Stimulated activated CD4-positive, alpha-beta T cell treated with anti-CD3 and anti-CD28 coated beads, Interleukin-12 subunit alpha, Interleukin-12 subunit beta, amount 100 ng/mL, for 24 hours (primary cell): ENCODE data around the gene PRDM1.

Source experiments
- DNase-seq, 2 experiments: peaks; one replicate each; pipeline ENCODE4 v3.0.0-alpha.2; 2020; ENCODE audit warnings: low read depth in 2 of 2

The PRDM1 gene

DNA sequence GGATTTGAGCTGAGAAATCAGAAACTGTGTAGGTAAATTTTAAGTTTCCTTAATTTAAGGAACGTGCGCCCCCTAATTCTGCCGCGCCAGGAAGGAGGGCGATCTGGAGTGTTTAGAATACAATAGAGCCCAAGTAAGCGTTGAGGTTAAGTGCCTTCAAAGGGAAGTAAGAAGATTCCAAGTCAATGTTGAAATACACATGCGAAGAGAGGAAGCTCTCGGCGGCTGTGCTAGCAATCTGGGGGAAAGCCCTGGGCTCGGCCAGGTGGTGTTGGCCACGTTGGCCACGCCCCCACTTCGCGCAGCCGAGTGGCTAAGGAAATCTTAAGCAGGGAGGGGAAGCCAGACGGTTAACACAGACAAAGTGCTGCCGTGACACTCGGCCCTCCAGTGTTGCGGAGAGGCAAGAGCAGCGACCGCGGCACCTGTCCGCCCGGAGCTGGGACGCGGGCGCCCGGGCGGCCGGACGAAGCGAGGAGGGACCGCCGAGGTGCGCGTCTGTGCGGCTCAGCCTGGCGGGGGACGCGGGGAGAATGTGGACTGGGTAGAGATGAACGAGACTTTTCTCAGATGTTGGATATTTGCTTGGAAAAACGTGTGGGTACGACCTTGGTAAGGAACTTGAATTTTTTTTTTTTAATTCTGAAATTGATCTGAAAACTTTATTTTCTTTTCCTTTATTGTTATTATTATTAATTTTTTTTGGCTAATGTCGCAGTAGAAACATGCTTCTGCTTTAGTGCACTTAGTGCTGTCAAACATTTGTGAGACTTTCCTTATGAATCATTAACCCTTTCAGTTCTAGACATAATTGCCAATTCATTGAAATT is at the start of gene PRDM1:
TSS of gene PRDM1 (plus strand) at position 353 of the 830 bp plus-strand sequence. CDS start at position 571, 218 bp downstream.
- DNase-seq = peak; percentile 43 to 65

DNA sequence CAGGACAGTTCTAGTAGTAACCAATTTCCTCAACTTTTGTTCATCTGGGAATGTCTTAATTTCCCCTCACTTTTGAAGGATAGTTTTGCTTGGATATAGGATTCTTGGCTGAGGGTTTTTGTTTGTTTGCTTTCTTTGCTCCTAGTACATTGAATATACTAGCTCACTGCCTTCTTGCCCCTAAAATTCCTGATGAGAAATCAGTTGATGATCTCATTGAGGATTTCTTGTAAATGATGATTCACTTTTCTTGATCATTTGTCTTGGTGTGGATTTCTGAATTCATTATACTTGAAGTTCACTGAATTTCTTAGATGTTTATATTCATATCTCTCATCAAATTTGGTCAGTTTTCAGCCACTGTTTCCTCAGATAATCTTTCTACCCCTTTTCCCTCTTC is 49.1 kb upstream of the PRDM1 start:
- no peak for DNase-seq

DNA sequence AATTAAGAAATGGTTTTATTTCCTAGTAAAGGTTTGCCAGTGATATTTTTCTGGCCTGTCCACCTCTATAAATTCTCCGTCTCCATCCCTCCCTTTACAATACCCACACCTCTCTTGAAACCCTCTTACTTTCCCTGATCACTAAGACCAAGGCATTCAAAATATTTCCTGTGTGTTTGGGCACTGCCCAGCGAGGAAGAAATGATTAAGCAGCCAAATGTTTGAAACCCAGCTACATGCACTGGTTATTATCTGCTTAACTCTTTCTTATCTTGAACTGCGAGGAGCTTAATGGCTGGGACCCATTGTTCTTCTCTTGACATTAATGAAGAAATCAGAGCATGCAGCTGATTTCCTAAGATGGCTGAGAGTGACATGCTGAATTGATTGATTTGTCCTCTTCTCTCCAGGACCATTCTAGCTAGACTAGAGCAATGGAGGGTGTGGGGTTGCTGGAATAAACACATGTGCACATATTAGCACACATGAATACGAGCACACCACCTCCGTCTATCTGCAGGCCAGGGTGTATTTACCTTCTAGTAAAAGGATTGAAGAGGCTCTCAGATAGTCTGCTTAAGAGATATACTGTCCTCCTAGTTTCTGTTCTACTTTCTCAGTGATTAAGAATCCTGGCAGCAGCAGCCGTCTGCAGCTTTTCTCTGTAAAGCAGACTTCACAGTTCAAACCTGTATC is 46.1 kb upstream of the PRDM1 start:
- no peak for DNase-seq

DNA sequence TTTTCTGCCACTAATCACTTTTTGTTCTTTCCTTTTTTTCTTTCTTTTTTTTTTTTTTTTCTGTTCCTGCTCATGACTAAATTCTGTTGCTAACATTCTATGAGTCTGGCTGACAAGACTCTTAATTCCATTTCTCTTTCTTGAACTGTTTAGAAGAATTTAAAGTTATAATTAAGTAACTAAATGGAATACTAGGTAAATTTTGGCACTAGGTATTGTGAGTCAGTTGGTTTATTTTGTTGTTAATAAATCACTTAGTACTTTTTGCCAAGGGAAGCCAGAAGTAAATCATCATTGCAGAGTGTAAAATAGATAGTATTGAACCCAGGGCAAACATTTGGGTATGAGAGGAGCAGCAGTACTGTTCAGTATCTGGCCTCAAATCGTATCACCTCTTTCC is 42.0 kb upstream of the PRDM1 start:
- DNase-seq = no peak

DNA sequence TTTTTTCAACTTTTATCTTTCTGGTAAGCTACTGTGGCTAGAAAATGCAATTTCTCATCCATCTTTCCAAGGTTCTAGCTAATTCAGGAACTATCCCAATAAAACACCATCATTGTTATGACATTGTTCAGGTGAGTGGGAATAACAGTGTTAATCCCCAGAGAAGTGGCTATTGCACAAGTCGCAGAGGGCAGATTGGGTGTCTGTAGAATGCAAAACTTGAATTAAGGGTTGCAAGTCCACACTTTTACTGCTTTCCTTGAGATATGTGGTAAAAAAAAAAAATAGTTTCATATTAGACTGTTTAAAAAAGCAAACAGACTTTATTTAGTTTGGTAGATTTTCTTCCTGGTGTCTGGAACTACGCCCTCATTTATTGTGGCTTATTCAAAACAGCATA is 41.1 kb upstream of the PRDM1 start:
- no peak for DNase-seq

DNA sequence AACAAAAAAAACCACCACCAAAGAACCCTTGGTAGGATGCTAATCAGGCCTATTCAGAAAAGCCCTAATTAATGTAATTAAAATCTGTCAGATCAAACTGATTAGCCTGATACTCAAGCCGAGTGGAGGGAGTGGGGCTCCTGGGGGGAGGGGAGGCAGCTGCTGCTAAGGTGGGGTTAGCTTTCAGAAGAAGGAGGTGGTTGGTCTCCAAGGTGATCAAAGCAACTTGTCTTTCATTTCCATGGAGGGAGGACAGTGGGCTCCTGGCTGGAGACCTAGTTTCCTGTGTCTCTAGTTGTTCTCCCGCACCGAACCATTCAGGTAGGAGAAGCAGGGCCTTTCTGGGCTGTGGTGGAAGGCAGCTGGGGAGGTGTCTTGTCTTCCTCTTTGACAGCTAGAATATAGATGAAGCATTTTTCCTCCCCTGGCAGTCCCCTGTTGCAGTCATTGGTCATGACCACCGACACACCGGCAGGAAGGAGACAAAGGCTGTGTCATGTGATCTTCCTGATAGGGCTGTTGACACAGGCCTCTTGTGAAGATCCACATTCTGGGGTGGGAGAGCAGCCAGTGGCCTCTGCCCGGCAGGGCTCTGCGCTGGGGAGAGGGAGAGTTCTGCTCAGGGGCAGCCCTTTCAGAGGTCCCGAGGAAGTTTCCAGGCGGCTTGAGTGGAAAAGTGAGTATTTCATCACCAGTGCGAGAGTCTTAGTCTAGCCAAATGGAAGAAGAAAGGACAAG is 39.9 kb upstream of the PRDM1 start:
- no peak for DNase-seq

DNA sequence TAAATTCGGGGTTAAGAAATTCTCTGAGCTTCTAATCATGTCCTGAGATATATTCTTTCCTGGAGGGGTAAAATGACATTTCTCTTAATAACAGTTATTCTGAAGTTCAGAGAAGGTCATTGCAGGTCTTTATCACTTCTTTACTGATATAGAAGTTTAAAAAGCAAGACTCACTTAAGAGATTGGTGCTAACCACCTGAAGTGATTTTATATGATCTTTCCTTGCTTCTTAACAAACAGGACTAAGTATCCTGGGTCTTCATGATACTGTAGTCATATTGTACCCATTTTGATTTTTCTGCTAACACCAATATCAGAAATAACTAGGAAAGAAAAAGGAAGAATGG is 39.3 kb upstream of the PRDM1 start:
- DNase-seq = no peak

DNA sequence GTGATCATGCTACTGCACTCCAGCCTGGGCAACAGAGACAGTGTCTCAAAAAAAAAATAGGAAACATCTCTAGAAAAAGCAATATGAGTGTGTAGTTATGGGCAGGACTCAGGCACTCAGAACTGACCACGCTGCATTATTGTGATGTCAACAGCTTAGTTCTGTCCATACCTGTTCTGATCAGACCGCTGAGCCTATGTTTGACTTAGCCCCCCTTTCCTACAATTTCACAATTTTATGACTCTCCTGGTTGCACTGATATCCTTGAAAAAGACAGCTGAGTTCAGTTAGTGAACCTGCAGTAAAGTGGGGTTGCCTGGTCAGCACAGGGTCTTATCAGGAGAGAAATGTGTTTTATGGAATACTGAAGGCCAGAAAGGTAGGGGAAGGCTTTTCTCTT is 37.8 kb upstream of the PRDM1 start:
- no peak for DNase-seq

DNA sequence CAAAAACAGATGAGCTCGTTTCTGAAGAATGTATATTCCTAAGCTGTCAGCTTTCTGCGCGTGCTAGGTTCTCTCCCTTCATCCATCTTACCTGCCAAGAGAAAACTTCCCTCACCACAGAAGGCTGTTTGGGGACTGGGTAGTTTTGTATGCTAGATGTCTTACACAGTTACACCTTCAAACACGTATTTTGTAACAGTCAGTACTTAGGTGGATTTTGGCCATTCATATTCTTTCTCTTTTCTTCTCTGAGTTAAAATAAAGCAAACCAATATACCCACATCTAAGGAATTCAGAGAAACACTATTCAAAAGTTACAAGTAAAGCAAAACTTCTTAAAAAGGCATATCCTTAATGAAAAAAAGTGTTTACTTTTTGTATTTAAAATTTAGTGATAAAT is 35.6 kb upstream of the PRDM1 start:
- no peak for DNase-seq

DNA sequence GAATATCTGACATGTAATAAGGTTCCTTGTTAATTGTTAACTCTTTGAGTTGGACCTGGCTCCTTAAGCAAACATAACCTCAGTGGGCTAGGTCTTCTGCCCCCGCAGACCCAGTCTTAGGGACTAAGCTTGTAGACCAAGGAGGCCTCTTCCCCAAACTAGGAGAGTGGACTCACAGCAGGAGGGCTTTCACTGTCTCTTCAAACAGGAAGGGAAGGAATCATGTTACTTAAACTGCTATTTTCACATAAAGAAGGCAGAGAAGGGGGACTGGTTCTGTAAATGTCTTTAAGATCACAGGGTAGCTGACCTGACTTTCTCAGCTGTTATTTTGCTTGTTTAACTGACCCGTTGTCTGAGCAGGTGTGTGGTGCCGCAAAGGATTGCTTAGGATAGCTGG is 34.9 kb upstream of the PRDM1 start:
- no peak for DNase-seq

DNA sequence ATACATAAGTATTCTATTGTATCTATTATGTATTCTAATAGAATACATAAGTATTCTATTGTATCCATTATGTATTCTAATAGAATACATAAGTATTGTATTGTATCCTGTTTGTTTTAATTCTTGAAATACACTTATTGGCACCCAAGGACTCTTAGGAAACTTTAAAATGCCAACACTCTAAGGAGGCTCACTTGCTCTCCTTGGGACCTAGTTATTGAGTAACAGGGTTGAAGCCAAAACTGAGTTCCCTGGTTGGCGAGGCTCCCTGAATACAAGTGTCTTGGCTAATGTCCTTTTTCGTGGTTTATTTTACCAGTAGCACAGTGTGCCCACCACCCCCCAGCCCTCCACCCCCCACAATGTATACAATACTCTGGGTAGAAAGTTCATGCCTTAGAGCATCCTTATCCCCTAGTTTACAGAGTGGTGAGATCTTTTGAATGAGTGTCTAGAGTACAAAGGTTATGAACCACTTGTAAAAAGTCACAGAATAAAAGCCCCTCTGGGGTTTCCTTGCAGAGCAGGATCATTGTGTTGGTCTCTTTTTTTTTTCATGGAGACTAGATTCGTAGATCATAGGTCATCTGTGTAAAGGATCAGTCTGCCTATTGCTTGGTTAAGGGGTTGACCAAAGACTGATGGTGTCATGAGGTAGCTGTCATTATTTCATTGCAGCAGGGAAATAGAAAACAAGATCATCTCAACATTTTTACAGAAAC is 32.5 kb upstream of the PRDM1 start:
- no peak for DNase-seq

DNA sequence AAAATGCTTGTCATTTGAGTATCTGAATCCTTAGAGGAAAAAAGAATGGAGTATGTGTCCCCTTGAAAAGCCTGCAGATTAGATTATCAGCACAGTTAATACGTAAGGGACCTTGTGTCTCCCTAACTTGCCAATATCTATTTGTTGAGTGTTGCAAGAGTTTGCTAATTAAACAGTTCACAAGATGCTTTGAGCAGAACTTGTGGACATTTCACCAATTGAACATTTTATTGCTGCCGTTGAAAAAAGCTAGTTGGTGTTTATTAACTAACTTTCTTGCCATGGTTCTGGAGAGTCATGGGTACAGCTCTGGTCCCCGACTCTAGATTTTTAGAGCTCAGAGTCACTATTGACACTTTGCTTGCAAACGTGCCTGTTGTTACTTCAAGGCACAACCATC is 30.6 kb upstream of the PRDM1 start:
- no peak for DNase-seq

DNA sequence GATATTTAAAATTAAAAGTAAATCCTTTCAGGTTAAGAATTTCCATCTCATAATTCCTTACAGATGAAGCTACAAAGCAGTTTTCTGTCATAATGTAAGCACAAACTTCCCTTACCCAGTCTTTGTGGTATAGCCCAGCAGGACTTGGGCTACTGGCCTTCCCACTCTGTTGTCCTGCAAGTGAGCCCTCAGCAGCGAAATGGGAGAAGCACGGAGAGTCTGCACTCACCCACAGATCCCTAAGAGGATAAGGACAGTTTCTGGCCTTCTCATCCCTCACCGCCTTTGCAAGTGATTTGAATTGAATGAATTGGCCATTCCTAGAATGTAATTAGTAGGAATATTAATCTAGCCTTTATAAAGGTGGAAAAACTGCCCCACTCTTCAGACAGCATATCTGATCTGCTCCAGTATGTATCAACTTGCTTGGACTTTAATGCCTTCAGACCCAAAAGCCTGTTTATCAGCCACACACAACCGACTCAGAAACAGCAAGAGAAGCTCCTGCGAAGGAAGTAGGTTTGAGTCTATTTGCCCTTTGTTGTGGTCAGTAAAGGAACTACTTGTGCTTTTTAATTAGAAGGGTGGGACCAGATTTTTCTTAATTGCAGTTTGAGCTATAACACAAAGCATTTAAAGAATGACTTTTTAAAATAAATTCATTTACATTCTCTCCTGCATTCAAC is 29.9 kb upstream of the PRDM1 start:
- no peak for DNase-seq

DNA sequence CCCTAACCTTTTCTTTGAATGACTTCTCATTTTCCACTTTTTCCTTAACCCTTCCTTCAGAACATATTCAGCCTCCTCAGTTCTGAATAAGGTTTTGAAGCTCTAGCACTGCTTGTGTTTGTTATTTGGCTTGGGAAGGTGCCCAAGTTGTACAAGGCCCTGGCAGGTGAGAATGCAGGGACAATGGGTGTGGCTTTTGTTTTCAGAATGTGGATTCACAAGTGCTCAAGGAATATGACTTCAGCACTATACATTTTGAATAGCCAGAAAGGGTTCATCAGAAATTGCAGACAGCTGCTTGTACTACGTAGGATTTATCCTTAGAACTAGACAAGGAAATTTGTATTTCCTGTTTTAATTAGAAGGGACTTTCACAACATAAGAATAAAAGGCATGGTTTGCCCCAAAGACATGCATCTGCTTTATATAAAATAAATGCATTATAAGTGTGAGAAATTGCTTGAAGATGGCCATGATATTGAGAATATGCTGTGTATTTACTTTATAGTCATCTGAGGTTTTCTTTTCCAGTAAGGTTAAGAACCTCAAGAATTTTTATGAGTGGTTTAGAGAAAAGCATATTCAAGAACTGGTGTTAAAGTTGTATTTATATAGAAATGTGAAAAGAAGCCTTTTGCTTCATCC is 29.3 kb upstream of the PRDM1 start:
- DNase-seq = no peak

DNA sequence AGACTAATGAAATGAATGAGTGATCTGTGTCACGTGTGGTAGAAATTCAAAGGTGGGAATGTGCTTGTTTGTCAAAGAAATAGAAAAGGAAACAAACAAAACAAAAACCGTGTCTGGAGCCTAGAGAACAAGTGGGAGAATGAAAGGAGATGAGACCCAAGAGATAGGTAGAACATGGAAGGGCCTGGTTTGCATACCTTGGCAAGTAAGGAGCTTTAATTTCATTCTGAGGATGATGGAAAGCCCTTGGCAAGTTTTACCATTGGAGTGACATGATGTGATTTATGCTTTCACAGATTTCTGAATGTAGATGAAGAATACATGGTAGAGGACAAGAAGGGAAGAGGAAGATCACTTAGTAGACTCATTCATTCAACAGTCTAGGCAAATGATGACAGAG is 26.8 kb upstream of the PRDM1 start:
- DNase-seq = no peak

DNA sequence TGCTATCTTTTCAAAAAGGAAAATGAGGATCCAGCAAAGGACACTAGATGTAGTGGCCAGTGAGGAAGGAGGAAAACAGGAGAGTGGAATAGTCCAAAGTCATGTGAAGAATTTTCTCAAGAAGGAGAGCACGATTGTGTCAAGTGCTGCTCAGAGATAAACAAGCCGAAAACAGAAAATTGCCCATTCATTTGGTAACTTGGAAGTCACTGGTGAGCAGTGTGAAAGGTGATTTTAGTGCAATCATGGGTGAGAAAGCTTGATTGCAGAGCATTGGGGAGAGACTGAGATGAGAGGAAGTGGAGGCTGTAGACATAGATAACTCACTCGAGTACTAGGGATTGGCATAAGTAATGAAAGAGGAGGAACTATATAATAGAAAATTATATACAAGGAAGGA is 26.0 kb upstream of the PRDM1 start:
- DNase-seq = no peak

DNA sequence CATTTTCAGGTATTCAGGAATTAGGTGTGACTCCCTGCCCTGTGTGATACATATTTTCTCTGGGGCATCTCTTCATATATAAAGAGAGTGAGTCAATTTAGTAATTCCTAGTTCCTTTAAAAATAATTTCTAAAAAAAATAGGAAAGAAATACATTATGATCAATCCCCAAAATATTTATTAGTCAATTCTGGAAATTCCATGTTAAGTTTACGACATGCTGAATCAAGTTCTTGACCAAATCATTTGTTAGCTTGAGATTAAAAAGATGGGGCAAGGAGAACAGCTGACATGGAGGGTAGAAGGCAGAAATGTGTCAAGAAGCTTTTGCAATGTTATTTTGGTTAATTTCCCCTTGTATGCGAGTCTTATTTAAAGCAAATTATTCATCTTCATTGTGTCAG is 22.7 kb upstream of the PRDM1 start:
- DNase-seq = no peak

DNA sequence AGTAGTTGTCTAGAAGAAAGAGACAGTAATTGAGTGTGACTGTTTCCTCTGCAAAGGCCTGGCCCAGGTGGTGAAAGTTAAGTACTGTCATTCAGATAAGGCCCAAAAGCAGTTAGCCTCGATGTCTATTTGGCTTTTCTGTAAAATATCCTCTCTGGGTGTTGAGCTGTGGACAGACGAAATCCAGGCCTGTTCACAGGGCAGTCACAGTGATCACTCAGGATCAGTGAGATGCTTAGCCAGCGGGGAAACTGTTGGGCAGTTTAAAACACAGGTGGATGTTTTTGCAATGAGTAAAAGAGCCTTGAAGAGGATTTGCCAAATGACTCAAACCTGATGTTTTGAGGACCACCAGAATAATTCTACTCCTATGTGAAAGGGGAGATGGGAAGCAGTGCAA is 22.0 kb upstream of the PRDM1 start:
- no peak for DNase-seq

DNA sequence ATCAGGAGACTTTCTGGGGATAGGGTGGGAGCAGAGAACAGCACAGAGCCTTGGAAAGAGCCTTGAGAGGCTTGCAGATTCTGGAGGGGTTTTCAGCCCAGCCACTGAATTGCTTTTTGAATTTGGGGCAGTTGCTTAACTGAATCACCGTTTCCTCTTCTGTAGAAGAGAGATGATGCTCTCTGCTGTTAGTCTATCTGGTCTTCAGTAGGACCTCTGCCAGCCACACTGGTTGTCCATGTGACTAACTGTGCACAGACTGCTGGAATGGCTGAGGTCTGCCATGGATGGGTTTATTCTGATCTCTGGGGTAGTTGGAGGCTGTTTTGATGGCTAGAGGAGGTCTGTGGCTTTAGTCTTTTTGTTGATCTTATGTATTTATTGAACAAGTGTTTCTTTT is 21.4 kb upstream of the PRDM1 start:
- no peak for DNase-seq

DNA sequence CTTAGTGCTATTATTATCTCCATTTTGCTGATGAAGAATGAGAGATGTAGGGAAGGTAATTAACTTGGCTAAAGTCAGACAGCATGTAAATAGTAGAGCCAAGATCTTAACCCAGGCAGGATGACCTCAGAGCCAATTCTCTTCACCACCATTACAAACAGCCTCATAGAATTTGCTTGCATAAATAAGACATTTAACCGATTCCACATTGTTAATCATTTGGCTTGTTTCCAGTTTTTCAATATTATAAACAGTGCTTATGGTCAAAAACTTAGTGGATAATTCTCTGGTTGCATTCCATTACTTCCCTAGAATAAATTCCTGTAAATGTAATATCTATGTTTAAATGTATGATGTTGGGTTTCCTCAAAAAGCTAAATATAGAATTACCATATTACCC is 19.1 kb upstream of the PRDM1 start:
- no peak for DNase-seq

DNA sequence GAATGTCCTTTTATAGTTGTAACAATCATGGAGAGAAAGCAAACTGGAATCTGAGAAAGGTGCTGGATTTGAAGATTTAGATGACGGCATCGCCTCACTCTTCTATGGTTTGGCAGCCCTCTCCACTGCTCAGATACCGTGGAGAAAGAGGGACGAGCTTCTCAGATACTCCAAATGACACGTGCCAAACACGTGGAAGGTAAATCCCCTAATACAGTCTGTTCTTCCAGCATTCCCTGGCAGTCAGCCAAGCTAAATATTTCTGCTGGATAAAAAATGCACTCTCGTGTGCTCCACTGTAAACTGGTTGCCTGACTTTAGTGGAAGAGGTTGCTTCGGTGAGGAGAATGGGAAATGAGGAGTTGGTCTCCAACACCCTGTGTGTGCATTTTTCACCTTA is 16.7 kb upstream of the PRDM1 start:
- no peak for DNase-seq
